ENCODE data around the gene ID1. TPM values are rescaled to one million over a fixed set of nuclear protein-coding genes. Genes with fewer than 3 reads are reported as not detected.
A peak's percentile ranks its signal among the peaks of the same experiment; 100 is the strongest.

Gene ID1
- total and polyA plus RNA-seq, 2 of the 13 experiments (the other 11 are each of a cell fraction or from before 2014, with no cell fraction given) = 320 to 419 TPM

DNA sequence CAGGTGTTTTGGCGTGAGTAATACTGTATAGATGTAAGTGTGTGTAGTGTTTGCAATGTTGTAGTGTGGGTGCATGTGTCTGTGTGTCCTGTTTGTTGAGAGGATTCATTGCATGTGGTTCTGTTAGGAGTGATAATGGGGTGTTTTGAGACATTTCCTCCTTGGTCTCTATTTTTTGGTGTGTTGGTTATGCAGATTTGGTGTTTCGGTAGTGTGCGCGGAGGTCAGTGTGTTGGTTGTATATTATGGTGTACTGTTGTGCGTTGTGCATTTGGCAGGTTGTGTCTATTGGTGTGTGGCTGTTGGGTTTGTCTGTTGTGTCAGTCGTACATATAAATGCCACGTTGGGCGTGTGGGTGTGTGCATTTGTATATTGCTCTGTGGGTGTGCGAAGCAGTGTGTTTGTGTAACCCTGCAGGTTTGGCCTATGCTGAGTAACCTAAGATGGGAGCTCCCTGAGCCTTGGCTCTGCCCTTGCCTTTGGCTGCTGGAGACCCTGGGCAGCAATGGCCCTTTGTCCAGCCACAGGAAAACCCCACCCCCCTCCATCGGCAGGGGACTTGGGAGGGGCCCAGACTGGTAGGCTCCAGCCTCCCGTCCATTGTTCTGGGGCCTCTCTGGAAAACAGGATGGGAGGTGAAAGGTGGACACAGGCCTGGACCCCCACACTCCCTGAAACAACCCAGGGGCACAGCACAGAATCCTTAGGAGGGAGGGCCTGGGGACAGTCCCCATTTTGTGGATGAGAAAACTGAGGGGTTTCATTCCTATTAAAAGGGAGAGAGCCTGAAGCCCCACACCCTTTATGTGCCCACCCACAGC lies 10.3 kb upstream of the ID1 start (continued):
- TF ChIP-seq IKZF1 (IDR thresholded peaks at IDR 0.05) = no peak
- no peak for TF ChIP-seq ZNF572 (CRISPR knock-in tag; IDR thresholded peaks at IDR 0.05)
- TF ChIP-seq, protein P1, sequence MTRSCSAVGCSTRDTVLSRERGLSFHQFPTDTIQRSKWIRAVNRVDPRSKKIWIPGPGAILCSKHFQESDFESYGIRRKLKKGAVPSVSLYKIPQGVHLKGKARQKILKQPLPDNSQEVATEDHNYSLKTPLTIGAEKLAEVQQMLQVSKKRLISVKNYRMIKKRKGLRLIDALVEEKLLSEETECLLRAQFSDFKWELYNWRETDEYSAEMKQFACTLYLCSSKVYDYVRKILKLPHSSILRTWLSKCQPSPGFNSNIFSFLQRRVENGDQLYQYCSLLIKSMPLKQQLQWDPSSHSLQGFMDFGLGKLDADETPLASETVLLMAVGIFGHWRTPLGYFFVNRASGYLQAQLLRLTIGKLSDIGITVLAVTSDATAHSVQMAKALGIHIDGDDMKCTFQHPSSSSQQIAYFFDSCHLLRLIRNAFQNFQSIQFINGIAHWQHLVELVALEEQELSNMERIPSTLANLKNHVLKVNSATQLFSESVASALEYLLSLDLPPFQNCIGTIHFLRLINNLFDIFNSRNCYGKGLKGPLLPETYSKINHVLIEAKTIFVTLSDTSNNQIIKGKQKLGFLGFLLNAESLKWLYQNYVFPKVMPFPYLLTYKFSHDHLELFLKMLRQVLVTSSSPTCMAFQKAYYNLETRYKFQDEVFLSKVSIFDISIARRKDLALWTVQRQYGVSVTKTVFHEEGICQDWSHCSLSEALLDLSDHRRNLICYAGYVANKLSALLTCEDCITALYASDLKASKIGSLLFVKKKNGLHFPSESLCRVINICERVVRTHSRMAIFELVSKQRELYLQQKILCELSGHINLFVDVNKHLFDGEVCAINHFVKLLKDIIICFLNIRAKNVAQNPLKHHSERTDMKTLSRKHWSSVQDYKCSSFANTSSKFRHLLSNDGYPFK (CRISPR knock-in tag; IDR thresholded peaks at IDR 0.05; ENCODE audit: borderline replicate concordance) = peak; percentile 40; the same call in 1 of the 2 replicates
- TF ChIP-seq, protein P2, sequence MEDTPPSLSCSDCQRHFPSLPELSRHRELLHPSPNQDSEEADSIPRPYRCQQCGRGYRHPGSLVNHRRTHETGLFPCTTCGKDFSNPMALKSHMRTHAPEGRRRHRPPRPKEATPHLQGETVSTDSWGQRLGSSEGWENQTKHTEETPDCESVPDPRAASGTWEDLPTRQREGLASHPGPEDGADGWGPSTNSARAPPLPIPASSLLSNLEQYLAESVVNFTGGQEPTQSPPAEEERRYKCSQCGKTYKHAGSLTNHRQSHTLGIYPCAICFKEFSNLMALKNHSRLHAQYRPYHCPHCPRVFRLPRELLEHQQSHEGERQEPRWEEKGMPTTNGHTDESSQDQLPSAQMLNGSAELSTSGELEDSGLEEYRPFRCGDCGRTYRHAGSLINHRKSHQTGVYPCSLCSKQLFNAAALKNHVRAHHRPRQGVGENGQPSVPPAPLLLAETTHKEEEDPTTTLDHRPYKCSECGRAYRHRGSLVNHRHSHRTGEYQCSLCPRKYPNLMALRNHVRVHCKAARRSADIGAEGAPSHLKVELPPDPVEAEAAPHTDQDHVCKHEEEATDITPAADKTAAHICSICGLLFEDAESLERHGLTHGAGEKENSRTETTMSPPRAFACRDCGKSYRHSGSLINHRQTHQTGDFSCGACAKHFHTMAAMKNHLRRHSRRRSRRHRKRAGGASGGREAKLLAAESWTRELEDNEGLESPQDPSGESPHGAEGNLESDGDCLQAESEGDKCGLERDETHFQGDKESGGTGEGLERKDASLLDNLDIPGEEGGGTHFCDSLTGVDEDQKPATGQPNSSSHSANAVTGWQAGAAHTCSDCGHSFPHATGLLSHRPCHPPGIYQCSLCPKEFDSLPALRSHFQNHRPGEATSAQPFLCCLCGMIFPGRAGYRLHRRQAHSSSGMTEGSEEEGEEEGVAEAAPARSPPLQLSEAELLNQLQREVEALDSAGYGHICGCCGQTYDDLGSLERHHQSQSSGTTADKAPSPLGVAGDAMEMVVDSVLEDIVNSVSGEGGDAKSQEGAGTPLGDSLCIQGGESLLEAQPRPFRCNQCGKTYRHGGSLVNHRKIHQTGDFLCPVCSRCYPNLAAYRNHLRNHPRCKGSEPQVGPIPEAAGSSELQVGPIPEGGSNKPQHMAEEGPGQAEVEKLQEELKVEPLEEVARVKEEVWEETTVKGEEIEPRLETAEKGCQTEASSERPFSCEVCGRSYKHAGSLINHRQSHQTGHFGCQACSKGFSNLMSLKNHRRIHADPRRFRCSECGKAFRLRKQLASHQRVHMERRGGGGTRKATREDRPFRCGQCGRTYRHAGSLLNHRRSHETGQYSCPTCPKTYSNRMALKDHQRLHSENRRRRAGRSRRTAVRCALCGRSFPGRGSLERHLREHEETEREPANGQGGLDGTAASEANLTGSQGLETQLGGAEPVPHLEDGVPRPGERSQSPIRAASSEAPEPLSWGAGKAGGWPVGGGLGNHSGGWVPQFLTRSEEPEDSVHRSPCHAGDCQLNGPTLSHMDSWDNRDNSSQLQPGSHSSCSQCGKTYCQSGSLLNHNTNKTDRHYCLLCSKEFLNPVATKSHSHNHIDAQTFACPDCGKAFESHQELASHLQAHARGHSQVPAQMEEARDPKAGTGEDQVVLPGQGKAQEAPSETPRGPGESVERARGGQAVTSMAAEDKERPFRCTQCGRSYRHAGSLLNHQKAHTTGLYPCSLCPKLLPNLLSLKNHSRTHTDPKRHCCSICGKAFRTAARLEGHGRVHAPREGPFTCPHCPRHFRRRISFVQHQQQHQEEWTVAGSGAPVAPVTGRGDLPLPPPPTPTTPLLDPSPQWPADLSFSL (CRISPR knock-in tag; IDR thresholded peaks at IDR 0.05) = peak; percentile 100
- TF ChIP-seq, protein P3, sequence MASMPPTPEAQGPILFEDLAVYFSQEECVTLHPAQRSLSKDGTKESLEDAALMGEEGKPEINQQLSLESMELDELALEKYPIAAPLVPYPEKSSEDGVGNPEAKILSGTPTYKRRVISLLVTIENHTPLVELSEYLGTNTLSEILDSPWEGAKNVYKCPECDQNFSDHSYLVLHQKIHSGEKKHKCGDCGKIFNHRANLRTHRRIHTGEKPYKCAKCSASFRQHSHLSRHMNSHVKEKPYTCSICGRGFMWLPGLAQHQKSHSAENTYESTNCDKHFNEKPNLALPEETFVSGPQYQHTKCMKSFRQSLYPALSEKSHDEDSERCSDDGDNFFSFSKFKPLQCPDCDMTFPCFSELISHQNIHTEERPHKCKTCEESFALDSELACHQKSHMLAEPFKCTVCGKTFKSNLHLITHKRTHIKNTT (CRISPR knock-in tag; IDR thresholded peaks at IDR 0.05) = no peak
- TF ChIP-seq ZNF605 (CRISPR knock-in tag; IDR thresholded peaks at IDR 0.05) = peak; percentile 67; the same call in 1 of the 2 replicates
- no peak for TF ChIP-seq ZMYM4 (CRISPR knock-in tag; IDR thresholded peaks at IDR 0.05)
- peak; percentile 78 for TF ChIP-seq POLR2G (IDR thresholded peaks at IDR 0.05; ENCODE audit: low read depth, low read length)
- TF ChIP-seq ZNF614 (CRISPR knock-in tag; IDR thresholded peaks at IDR 0.05; ENCODE audit: borderline replicate concordance) = peak; percentile 68; the same call in 1 of the 2 replicates
- no peak; the same call in 1 of the 2 replicates for TF ChIP-seq ZNF124 (CRISPR knock-in tag; IDR thresholded peaks at IDR 0.05)
- 0 out of 2 replicates have a peak, but pooled peaks have one; percentile 46 for TF ChIP-seq ZNF256 (CRISPR knock-in tag; conservative IDR thresholded peaks at IDR 0.05)
- TF ChIP-seq THAP11 (CRISPR knock-in tag; IDR thresholded peaks at IDR 0.05) = peak; percentile 17; the same call in 1 of the 2 replicates
- TF ChIP-seq, protein P4, sequence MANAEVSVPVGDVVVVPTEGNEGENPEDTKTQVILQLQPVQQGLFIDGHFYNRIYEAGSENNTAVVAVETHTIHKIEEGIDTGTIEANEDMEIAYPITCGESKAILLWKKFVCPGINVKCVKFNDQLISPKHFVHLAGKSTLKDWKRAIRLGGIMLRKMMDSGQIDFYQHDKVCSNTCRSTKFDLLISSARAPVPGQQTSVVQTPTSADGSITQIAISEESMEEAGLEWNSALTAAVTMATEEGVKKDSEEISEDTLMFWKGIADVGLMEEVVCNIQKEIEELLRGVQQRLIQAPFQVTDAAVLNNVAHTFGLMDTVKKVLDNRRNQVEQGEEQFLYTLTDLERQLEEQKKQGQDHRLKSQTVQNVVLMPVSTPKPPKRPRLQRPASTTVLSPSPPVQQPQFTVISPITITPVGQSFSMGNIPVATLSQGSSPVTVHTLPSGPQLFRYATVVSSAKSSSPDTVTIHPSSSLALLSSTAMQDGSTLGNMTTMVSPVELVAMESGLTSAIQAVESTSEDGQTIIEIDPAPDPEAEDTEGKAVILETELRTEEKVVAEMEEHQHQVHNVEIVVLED (CRISPR knock-in tag; IDR thresholded peaks at IDR 0.05; ENCODE audit: borderline replicate concordance) = peak; percentile 25; the same call in 1 of the 2 replicates
- TF ChIP-seq ZFP1 (CRISPR knock-in tag; IDR thresholded peaks at IDR 0.05) = no peak
- TF ChIP-seq ZNF749 (CRISPR knock-in tag; IDR thresholded peaks at IDR 0.05; ENCODE audit: borderline replicate concordance) = no peak

Measured in HepG2 (cell line).